Lung (tissue), 12 donors: ENCODE data around the gene MUC5B. TPM values are rescaled to one million over a fixed set of nuclear protein-coding genes. Genes with fewer than 3 reads are reported as not detected.

ENCODE experiments used
- ATAC-seq: fragments of 200-7000 bp; cut with Tn5 transposase; one replicate; pipeline ENCODE4 v1.9.1; 2020; ENCODE audit warnings: moderate number of reproducible peaks; ENCODE audit not compliant: insufficient read depth, low FRiP score
- DNase-seq, 3 donors: peaks; one replicate each; pipeline ENCODE4 v3.0.0-alpha.2; 2013 to 2017
- H3K27ac ChIP-seq, 2 donors: one replicate each; pipeline ENCODE4 v1.5.1; 2013; ENCODE audit warnings: mild to moderate bottlenecking in 2 of 2, moderate library complexity in 2 of 2, control low read depth in 1 of 2, inconsistent platforms in 1 of 2, low read depth in 1 of 2, low read length in 1 of 2
- H3K27me3 ChIP-seq, 3 donors: one replicate each; pipeline ENCODE4 v1.5.1; 2013; ENCODE audit warnings: low read length in 2 of 3; ENCODE audit not compliant: control insufficient read depth in 3 of 3, insufficient read depth in 3 of 3
- H3K36me3 ChIP-seq, 4 donors: one replicate each; pipeline ENCODE4 v1.5.1; 2013; ENCODE audit warnings: low read length in 4 of 4, mild to moderate bottlenecking in 1 of 4, moderate library complexity in 1 of 4; ENCODE audit not compliant: control insufficient read depth in 4 of 4, insufficient read depth in 4 of 4
- H3K4me1 ChIP-seq, 5 donors: one replicate each; pipeline ENCODE4 v1.5.1; 2013; ENCODE audit warnings: low read length in 5 of 5, mild to moderate bottlenecking in 2 of 5, moderate library complexity in 1 of 5; ENCODE audit not compliant: control insufficient read depth in 5 of 5, insufficient read depth in 5 of 5
- H3K4me3 ChIP-seq: one replicate; pipeline ENCODE4 v1.5.1; 2013; ENCODE audit warnings: mild to moderate bottlenecking, control low read depth, moderate library complexity
- H3K9ac ChIP-seq, 2 donors: one replicate each; pipeline ENCODE4 v1.5.1; 2013; ENCODE audit warnings: low read length in 2 of 2, control low read depth in 1 of 2; ENCODE audit not compliant: insufficient read depth in 1 of 2
- H3K9me3 ChIP-seq, 4 donors: one replicate each; pipeline ENCODE4 v1.5.1; 2013; ENCODE audit warnings: low read length in 3 of 4, mild to moderate bottlenecking in 1 of 4, moderate library complexity in 1 of 4; ENCODE audit not compliant: control insufficient read depth in 4 of 4, insufficient read depth in 3 of 4
- WGBS, 2 donors: extraction: QIAGEN DNeasy Blood & Tissue Kit; methylation state at CpG; one replicate each; pipeline ENCODE4 v1.1.7; 2013; 5-methylcytosine and 5-hydroxymethylcytosine counted together
- polyA plus RNA-seq, 2 donors: library from polyadenylated mRNA; stranded (reverse); fragments of 200-250 nt; gene quantifications; one replicate each; pipeline ENCODE4 v1.2.1, GENCODE V29; 2013
- total RNA-seq, 2 donors: library from RNA; depleted of rRNA in 1 of 2; stranded (reverse); fragments of >200 nt in 1 of 2; gene quantifications; one replicate each; pipeline ENCODE4 v1.2.1, GENCODE V29; 2014 to 2021
- TF ChIP-seq, protein P1 (sequence below): IDR thresholded peaks from 2 replicates; pipeline ENCODE4 v1.5.1; 2012; ENCODE audit warnings: mild to moderate bottlenecking; ENCODE audit errors: control extremely low read depth, extremely low read depth
- donor health status: control.
- donor health status: control.
- donor health status: Bipolar disorder and iron deficiency.
- donor health status: healthy.
- donor health status: DM: yes; HTN: yes; CAD: no.

The MUC5B gene
- total and polyA plus RNA-seq, 4 donors, result 5.6 to 181 (median 28.2) TPM

DNA sequence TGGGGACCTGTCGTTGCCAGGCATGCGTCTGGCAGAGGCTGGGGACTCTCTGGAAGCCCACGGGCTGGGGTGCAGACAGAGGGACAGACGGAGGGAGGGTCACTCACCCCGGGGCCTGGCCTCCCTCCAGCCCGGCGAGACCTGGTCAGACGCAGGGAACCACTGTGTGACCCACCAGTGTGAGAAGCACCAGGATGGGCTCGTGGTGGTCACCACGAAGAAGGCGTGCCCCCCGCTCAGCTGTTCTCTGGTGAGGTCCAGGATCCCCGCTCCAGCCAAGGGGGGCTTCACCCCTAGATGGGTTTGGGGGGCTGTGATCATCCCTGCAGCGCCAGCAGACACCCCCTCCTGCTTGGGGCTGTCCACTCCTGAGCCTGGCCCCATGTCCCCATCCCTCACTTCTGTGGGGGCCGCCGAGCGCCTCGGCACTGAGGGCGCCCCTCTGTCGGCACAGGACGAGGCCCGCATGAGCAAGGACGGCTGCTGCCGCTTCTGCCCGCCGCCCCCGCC is 23.6 kb upstream of the MUC5B start:
- WGBS, 2 donors, result 66 to 77% methylated on average over 25 to 27 of the region's 27 CpGs
- Histone ChIP-seq H3K27ac (no peak overlapping the region), H3K4me1 (no peaks in the 10 kb centered on the region), H3K4me3 (no peak overlapping the region), H3K9me3 (peaks cover 0 to 2% (median 0%) of the 10 kb centered on the region in 4 donors), H3K36me3 (no peaks in the 10 kb centered on the region), H3K27me3 (peaks cover 0 to 18% (median 5%) of the 10 kb centered on the region in 3 donors), H3K9ac (no peak overlapping the region)
- TF ChIP-seq, protein P1, sequence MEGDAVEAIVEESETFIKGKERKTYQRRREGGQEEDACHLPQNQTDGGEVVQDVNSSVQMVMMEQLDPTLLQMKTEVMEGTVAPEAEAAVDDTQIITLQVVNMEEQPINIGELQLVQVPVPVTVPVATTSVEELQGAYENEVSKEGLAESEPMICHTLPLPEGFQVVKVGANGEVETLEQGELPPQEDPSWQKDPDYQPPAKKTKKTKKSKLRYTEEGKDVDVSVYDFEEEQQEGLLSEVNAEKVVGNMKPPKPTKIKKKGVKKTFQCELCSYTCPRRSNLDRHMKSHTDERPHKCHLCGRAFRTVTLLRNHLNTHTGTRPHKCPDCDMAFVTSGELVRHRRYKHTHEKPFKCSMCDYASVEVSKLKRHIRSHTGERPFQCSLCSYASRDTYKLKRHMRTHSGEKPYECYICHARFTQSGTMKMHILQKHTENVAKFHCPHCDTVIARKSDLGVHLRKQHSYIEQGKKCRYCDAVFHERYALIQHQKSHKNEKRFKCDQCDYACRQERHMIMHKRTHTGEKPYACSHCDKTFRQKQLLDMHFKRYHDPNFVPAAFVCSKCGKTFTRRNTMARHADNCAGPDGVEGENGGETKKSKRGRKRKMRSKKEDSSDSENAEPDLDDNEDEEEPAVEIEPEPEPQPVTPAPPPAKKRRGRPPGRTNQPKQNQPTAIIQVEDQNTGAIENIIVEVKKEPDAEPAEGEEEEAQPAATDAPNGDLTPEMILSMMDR, result no peak
- peak in 1 of 3 donors; percentile 9 for DNase-seq
- no peak for ATAC-seq

DNA sequence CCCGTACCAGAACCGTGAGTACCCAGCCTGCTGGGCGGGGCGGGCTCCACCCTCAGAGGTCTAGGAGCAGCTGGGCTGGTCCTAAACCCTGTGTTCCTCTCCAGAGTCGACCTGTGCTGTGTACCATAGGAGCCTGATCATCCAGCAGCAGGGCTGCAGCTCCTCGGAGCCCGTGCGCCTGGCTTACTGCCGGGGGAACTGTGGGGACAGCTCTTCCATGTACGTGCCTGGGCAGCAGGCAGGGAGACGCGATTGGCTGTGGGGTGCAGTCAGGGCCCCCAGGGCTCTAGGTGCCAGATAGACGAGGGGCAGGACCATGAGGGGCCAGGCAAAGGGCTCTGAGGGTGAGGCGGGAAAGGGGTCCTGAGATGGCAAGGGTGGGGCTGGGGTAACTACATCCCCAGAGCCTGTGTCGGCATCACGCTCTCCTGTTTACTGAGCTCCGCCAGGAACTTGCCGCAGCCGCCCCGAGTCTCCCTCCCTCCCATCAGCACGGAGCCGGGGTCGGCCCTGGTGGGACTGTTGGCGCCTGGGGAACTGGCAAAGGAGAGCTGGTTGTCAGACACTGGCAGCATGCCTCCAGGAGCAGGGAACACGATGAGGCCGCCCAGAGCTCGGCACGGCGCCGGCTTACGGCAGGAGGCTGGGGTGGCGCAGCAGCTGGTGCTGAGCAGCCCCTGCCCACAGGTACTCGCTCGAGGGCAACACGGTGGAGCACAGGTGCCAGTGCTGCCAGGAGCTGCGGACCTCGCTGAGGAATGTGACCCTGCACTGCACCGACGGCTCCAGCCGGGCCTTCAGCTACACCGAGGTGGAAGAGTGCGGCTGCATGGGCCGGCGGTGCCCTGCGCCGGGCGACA is 22.9 kb upstream of the MUC5B start:
- Histone ChIP-seq H3K4me3 (no peak overlapping the region), H3K27me3 (peaks cover 0 to 18% (median 5%) of the 10 kb centered on the region in 3 donors), H3K36me3 (no peaks in the 10 kb centered on the region), H3K9me3 (peaks cover 0 to 2% (median 0%) of the 10 kb centered on the region in 4 donors), H3K27ac (no peak overlapping the region), H3K4me1 (no peaks in the 10 kb centered on the region), H3K9ac (no peak overlapping the region)
- DNase-seq (peak in 1 of 3 donors; percentile 11), ATAC-seq (no peak)
- TF ChIP-seq, protein P1, result no peak
- 68 to 76% methylated on average over 42 to 47 of the region's 47 CpGs for WGBS, 2 donors

DNA sequence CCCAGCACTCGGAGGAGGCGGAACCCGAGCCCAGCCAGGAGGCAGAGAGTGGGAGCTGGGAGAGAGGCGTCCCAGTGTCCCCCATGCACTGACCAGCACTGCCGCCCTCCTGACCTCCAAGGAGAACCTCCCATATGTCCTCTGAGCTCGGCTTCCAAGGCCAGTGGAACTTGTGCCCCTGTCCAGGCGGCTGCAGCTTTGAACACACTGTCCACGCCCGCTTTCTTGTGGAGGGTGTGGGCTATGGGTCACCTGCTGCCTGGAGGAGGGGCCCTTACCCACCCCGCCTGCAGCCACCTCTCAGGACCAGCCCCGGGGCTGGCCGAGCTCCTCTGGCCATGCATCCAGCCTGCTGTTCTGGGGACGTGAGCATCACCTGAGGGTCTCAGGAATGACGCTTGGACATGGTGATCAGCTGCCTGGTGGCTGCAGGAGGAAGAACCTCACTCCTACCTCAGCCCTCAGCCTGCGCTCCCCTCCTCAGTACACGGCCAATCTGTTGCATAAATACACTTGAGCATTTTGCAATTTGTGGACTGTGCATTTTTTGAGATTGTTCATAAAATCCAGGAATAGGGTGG is 22.2 kb upstream of the MUC5B start:
- DNase-seq, result peak in 1 of 3 donors; percentile 11

More for the DNA sequence above, 22.2 kb upstream of the MUC5B start:
- Histone ChIP-seq H3K4me1 (no peaks in the 10 kb centered on the region), H3K27me3 (peaks cover 0 to 18% (median 5%) of the 10 kb centered on the region in 3 donors), H3K4me3 (no peak overlapping the region), H3K36me3 (no peaks in the 10 kb centered on the region), H3K27ac (no peak overlapping the region), H3K9me3 (peaks cover 0 to 2% (median 0%) of the 10 kb centered on the region in 4 donors), H3K9ac (no peak overlapping the region)
- WGBS, 2 donors, result 63 to 73% methylated on average over 16 of the region's 16 CpGs
- ATAC-seq, result no peak
- TF ChIP-seq, protein P1, result no peak
